Chondrocyte (in vitro differentiated cells): ENCODE measurements around the gene FSIP1. TPM values are rescaled to one million over a fixed set of nuclear protein-coding genes. Genes with fewer than 3 reads are reported as not detected.

ENCODE experiments used
- DNase-seq: peaks from one replicate; pipeline ENCODE4 v3.0.0; 2021; ENCODE audit warnings: mixed read lengths, low spot score
- H3K27ac Mint-ChIP-seq: one replicate; pipeline ENCODE4 v1.8.0; 2021; ENCODE audit warnings: mild to moderate bottlenecking, moderate library complexity, mixed read lengths; ENCODE audit not compliant: unreplicated experiment
- H3K27me3 Mint-ChIP-seq: 2 replicates; pipeline ENCODE4 v1.8.0; 2021; ENCODE audit warnings: low read depth, mixed read lengths
- H3K36me3 Mint-ChIP-seq: 2 replicates; pipeline ENCODE4 v1.8.0; 2021; ENCODE audit warnings: low read depth, mixed read lengths
- H3K4me1 Mint-ChIP-seq: 2 replicates; pipeline ENCODE4 v1.8.0; 2021; ENCODE audit warnings: low read depth, mild to moderate bottlenecking, mixed read lengths
- H3K4me3 Mint-ChIP-seq: one replicate; pipeline ENCODE4 v1.8.0; 2021; ENCODE audit warnings: mild to moderate bottlenecking, moderate library complexity, mixed read lengths; ENCODE audit not compliant: unreplicated experiment
- H3K9me3 Mint-ChIP-seq: 2 replicates; pipeline ENCODE4 v1.8.0; 2021; ENCODE audit warnings: low read depth, mixed read lengths
- CTCF ChIP-seq: fragments of 200-600 bp; sonication (generic); IDR thresholded peaks from 2 replicates; pipeline ENCODE4 v1.5.0; 2021; ENCODE audit warnings: antibody characterized with exemption, mild to moderate bottlenecking, moderate library complexity
- total RNA-seq: library from RNA; stranded (reverse); gene quantifications from 3 replicates; pipeline ENCODE4 v1.2.1, GENCODE V29; 2021

The FSIP1 gene
- total RNA-seq, 1 donor from 2014 or later: 0.40 TPM

GRCh38 chr15:39587731-39588530, 194.7 kb downstream of the FSIP1 start:
- DNase-seq: no peak
- no peaks in the 10 kb centered on the region for H3K27me3 Mint-ChIP-seq
- peak overlapping the region; percentile 53 for H3K4me3 Mint-ChIP-seq
- H3K36me3 Mint-ChIP-seq: peaks cover 89% of the 10 kb centered on the region
- H3K9me3 Mint-ChIP-seq: no peaks in the 10 kb centered on the region
- TF ChIP-seq CTCF: no peak
- peaks cover 98% of the 10 kb centered on the region for H3K4me1 Mint-ChIP-seq
- peak overlapping the region; percentile 81 for H3K27ac Mint-ChIP-seq

GRCh38 chr15:39587096-39587721, 195.4 kb downstream of the FSIP1 start:
- Mint-ChIP-seq H3K27me3 (no peaks in the 10 kb centered on the region), H3K4me3 (peak overlapping the region; percentile 99), H3K36me3 (peaks cover 89% of the 10 kb centered on the region), H3K9me3 (no peaks in the 10 kb centered on the region), H3K4me1 (peaks cover 97% of the 10 kb centered on the region), H3K27ac (peak overlapping the region; percentile 81)
- no peak for TF ChIP-seq CTCF
- no peak for DNase-seq

GRCh38 chr15:39586387-39587095, 196.1 kb downstream of the FSIP1 start:
- Mint-ChIP-seq H3K4me3 (peak overlapping the region; percentile 99), H3K27ac (peak overlapping the region; percentile 72), H3K36me3 (peaks cover 90% of the 10 kb centered on the region), H3K4me1 (peaks cover 95% of the 10 kb centered on the region), H3K9me3 (no peaks in the 10 kb centered on the region), H3K27me3 (no peaks in the 10 kb centered on the region)
- DNase-seq: no peak
- TF ChIP-seq CTCF: no peak

GRCh38 chr15:39585871-39586301, 196.8 kb downstream of the FSIP1 start:
- H3K4me1 Mint-ChIP-seq: peaks cover 88% of the 10 kb centered on the region
- H3K9me3 Mint-ChIP-seq: no peaks in the 10 kb centered on the region
- H3K27ac Mint-ChIP-seq: peak overlapping the region; percentile 72
- no peaks in the 10 kb centered on the region for H3K27me3 Mint-ChIP-seq
- no peak for DNase-seq
- H3K4me3 Mint-ChIP-seq: peak overlapping the region; percentile 99
- no peak for TF ChIP-seq CTCF
- peaks cover 88% of the 10 kb centered on the region for H3K36me3 Mint-ChIP-seq

- H3K27ac Mint-ChIP-seq: peak overlapping the region; percentile 49
Observed at GRCh38 chr15:39585389-39585841, 197.2 kb downstream of the FSIP1 start.

More at GRCh38 chr15:39585389-39585841, 197.2 kb downstream of the FSIP1 start:
- H3K4me1 Mint-ChIP-seq: peaks cover 84% of the 10 kb centered on the region
- H3K9me3 Mint-ChIP-seq: no peaks in the 10 kb centered on the region
- H3K4me3 Mint-ChIP-seq: peak overlapping the region; percentile 99
- peaks cover 83% of the 10 kb centered on the region for H3K36me3 Mint-ChIP-seq
- no peak for TF ChIP-seq CTCF
- no peaks in the 10 kb centered on the region for H3K27me3 Mint-ChIP-seq
- no peak for DNase-seq
